Tibial nerve (tissue), 4 donors: ENCODE measurements around the gene SMC3. TPM values are rescaled to one million over a fixed set of nuclear protein-coding genes. Genes with fewer than 3 reads are reported as not detected.
"Not testable (repeated sequence)": the region's sequence is repeated elsewhere in the genome, so short reads cannot be mapped to it uniquely, and the experiment has no call there.

Source experiments
- DNase-seq, 2 donors: peaks; one replicate each; pipeline ENCODE4 v3.0.0-alpha.2; 2019; ENCODE audit warnings: low spot score in 2 of 2
- H3K27ac ChIP-seq, 4 donors: fragments of 200-600 bp; sonication (generic) in 3 of 4; one replicate each; pipeline ENCODE4 v1.5.1; 2017 to 2019; ENCODE audit warnings: mild to moderate bottlenecking in 1 of 4
- H3K27me3 ChIP-seq, 2 donors: fragments of 200-600 bp; sonication (generic) in 1 of 2; one replicate each; pipeline versions ENCODE4 v1.5.1 to v1.6.0; 2017 to 2019
- H3K36me3 ChIP-seq, 3 donors: fragments of 200-600 bp; sonication (generic); one replicate each; pipeline ENCODE4 v1.5.1; 2018 to 2019
- H3K4me1 ChIP-seq, 4 donors: fragments of 200-600 bp; sonication (generic) in 3 of 4; one replicate each; pipeline ENCODE4 v1.5.1; 2017 to 2019
- H3K4me3 ChIP-seq, 4 donors: fragments of 200-600 bp; sonication (generic) in 3 of 4; one replicate each; pipeline ENCODE4 v1.5.1; 2017 to 2019; ENCODE audit warnings: mild to moderate bottlenecking in 1 of 4, moderate library complexity in 1 of 4
- H3K9me3 ChIP-seq, 4 donors: fragments of 200-600 bp; sonication (generic) in 3 of 4; one replicate each; pipeline ENCODE4 v1.5.1; 2017 to 2019
- CTCF ChIP-seq, 5 experiments: fragments of 200-600 bp in 3 of 5; fragments of 450-650 bp in 2 of 5; sonication (generic) in 3 of 5; IDR thresholded peaks; one replicate each; pipeline ENCODE4 v1.5.1; 2016 to 2019; ENCODE audit warnings: antibody characterized with exemption in 5 of 5, mild to moderate bottlenecking in 3 of 5, moderate library complexity in 2 of 5
- EP300 ChIP-seq, 2 donors: sonication (generic); formaldehyde crosslinking; IDR thresholded peaks; one replicate each; pipeline ENCODE4 v1.6.1; 2017; ENCODE audit warnings: antibody characterized with exemption in 2 of 2, mild to moderate bottlenecking in 1 of 2
- POLR2A ChIP-seq, 2 donors: fragments of 450-650 bp; IDR thresholded peaks; one replicate each; pipeline ENCODE4 v1.6.1; 2017; ENCODE audit warnings: antibody characterized with exemption in 2 of 2, mild to moderate bottlenecking in 2 of 2, moderate library complexity in 2 of 2
- WGBS, 2 donors: methylation state at CpG; one replicate each; pipeline ENCODE4 v1.1.5; 2018; 5-methylcytosine and 5-hydroxymethylcytosine counted together
- total RNA-seq, 4 donors: library from RNA; depleted of rRNA; stranded (reverse); fragments of >200 nt; gene quantifications; one replicate each; pipeline ENCODE4 v1.1.0, GENCODE V29; 2016

The SMC3 gene
- total RNA-seq, 4 donors from 2014 or later, result 31.0 to 41.4 (median 33.4) TPM

GRCh38 chr10:110524859-110525232 is 42.6 kb upstream of the SMC3 start:
- H3K4me1 ChIP-seq, result peaks cover 0 to 4% (median 1%) of the 10 kb centered on the region in 4 donors
- DNase-seq, result no peak
- H3K9me3 ChIP-seq, result no peaks in the 10 kb centered on the region
- TF ChIP-seq POLR2A (IDR thresholded peaks at IDR 0.05), result no peak
- no peak for TF ChIP-seq EP300 (IDR thresholded peaks at IDR 0.05)
- TF ChIP-seq CTCF (IDR thresholded peaks at IDR 0.05), result no peak
- no peak overlapping the region for H3K4me3 ChIP-seq
- no peak overlapping the region for H3K27ac ChIP-seq
- peaks cover 0 to 3% of the 10 kb centered on the region in 2 donors for H3K27me3 ChIP-seq
- H3K36me3 ChIP-seq, result no peaks in the 10 kb centered on the region
- 60 to 65% methylated on average over 2 of the region's 2 CpGs for WGBS, 2 donors

- no peaks in the 10 kb centered on the region for H3K9me3 ChIP-seq
- H3K27me3 ChIP-seq, result peaks cover 0 to 10% of the 10 kb centered on the region in 2 donors
- no peak overlapping the region for H3K27ac ChIP-seq
- 60 to 75% methylated on average over 8 to 9 of the region's 9 CpGs for WGBS, 2 donors
- H3K4me3 ChIP-seq, result no peak overlapping the region
- peaks cover 0 to 11% (median 5%) of the 10 kb centered on the region in 4 donors for H3K4me1 ChIP-seq
- H3K36me3 ChIP-seq, result no peaks in the 10 kb centered on the region
- no peak for TF ChIP-seq CTCF (IDR thresholded peaks at IDR 0.05)
- no peak for TF ChIP-seq EP300 (IDR thresholded peaks at IDR 0.05)
- TF ChIP-seq POLR2A (IDR thresholded peaks at IDR 0.05), result no peak
- DNase-seq, result no peak
Observed at GRCh38 chr10:110525349-110526260, 41.9 kb upstream of the SMC3 start.

- Histone ChIP-seq H3K4me3 (no peak overlapping the region), H3K27me3 (peaks cover 0 to 18% of the 10 kb centered on the region in 2 donors), H3K9me3 (no peaks in the 10 kb centered on the region), H3K27ac (no peak overlapping the region), H3K4me1 (peaks cover 0 to 12% (median 5%) of the 10 kb centered on the region in 4 donors), H3K36me3 (no peaks in the 10 kb centered on the region)
- DNase-seq, result no peak
- WGBS, 2 donors, result 80% methylated on average over 9 of the region's 9 CpGs
- TF ChIP-seq CTCF (IDR thresholded peaks at IDR 0.05) (no peak), EP300 (IDR thresholded peaks at IDR 0.05) (no peak), POLR2A (IDR thresholded peaks at IDR 0.05) (no peak)
Observed at GRCh38 chr10:110527731-110528171, 39.7 kb upstream of the SMC3 start.

GRCh38 chr10:110528224-110528996 is 39.1 kb upstream of the SMC3 start:
- no peak overlapping the region for H3K4me3 ChIP-seq
- peaks cover 0 to 12% (median 5%) of the 10 kb centered on the region in 4 donors for H3K4me1 ChIP-seq
- H3K36me3 ChIP-seq, result no peaks in the 10 kb centered on the region
- WGBS, 2 donors, result 70 to 82% methylated on average over 4 to 5 of the region's 5 CpGs
- no peak for DNase-seq
- TF ChIP-seq CTCF (IDR thresholded peaks at IDR 0.05), result no peak
- H3K27ac ChIP-seq, result no peak overlapping the region
- peaks cover 0 to 18% of the 10 kb centered on the region in 2 donors for H3K27me3 ChIP-seq
- H3K9me3 ChIP-seq, result no peaks in the 10 kb centered on the region

- Histone ChIP-seq H3K4me1 (peaks cover 0 to 12% (median 5%) of the 10 kb centered on the region in 4 donors), H3K27me3 (peaks cover 0 to 18% of the 10 kb centered on the region in 2 donors)
- 83% methylated on average over 8 of the region's 8 CpGs for WGBS, 2 donors
- not testable (repeated sequence) for DNase-seq, H3K9me3 ChIP-seq, H3K27ac ChIP-seq, H3K4me3 ChIP-seq, H3K36me3 ChIP-seq
Observed at GRCh38 chr10:110528997-110529524, 38.4 kb upstream of the SMC3 start.
